K562 (cell line): ENCODE results near the gene NRIP2. TPM values are rescaled to one million over a fixed set of nuclear protein-coding genes. Genes with fewer than 3 reads are reported as not detected.

Source experiments
- ATF4 ChIP-seq: fragments of 450-650 bp; formaldehyde crosslinking; IDR thresholded peaks from 2 replicates; pipeline ENCODE4 v1.4.0; 2022; ENCODE audit warnings: mild to moderate bottlenecking, moderate library complexity
- BRF1 ChIP-seq: IDR thresholded peaks from 3 replicates; pipeline ENCODE4 v1.6.1; 2011; ENCODE audit warnings: borderline replicate concordance, mild to moderate bottlenecking; ENCODE audit not compliant: insufficient read length; ENCODE audit errors: extremely low read depth
- CC2D1A ChIP-seq: fragments of 450-650 bp; IDR thresholded peaks from 2 replicates; pipeline ENCODE4 v1.6.1; 2017; ENCODE audit warnings: mild to moderate bottlenecking
- DEAF1 ChIP-seq: fragments of 450-650 bp; formaldehyde crosslinking; IDR thresholded peaks from 2 replicates; pipeline ENCODE4 v1.4.0; 2020; ENCODE audit warnings: mild to moderate bottlenecking, moderate library complexity
- FOS ChIP-seq: IDR thresholded peaks from 3 replicates; pipeline ENCODE4 v1.6.1; 2011; ENCODE audit not compliant: insufficient read length; ENCODE audit errors: extremely low read depth
- GTF2F1 ChIP-seq: IDR thresholded peaks from 2 replicates; pipeline ENCODE4 v1.6.1; 2011; ENCODE audit warnings: low read depth, low read length, improper control_type of control experiment
- HDAC6 ChIP-seq: IDR thresholded peaks from 2 replicates; pipeline ENCODE4 v1.6.1; 2012; ENCODE audit warnings: low read depth, mild to moderate bottlenecking, control low read depth, inconsistent platforms, low read length, moderate library complexity
- HLTF ChIP-seq: fragments of 450-650 bp; IDR thresholded peaks from 2 replicates; pipeline ENCODE4 v1.6.1; 2016
- LARP7 ChIP-seq: fragments of 450-650 bp; IDR thresholded peaks from 2 replicates; pipeline ENCODE4 v1.6.1; 2016
- MTF1 ChIP-seq: fragments of 250-450 bp; sonication (Bioruptor Pico); IDR thresholded peaks from 2 replicates; pipeline ENCODE4 v1.9.0; 2021; ENCODE audit warnings: moderate library complexity, mild to moderate bottlenecking, inconsistent platforms, borderline replicate concordance
- NONO ChIP-seq, 2 experiments: fragments of 200-400 bp in 1 of 2; fragments of 450-650 bp in 1 of 2; formaldehyde crosslinking in 1 of 2; IDR thresholded peaks; 2 replicates each; pipeline ENCODE4 v1.6.1; 2017; ENCODE audit warnings: low read depth in 2 of 2, mild to moderate bottlenecking in 2 of 2, moderate library complexity in 2 of 2, low read length in 1 of 2
- SFPQ ChIP-seq: fragments of 200-400 bp; formaldehyde crosslinking; IDR thresholded peaks from 2 replicates; pipeline ENCODE4 v1.6.1; 2017; ENCODE audit warnings: mild to moderate bottlenecking, low read depth, low read length, moderate library complexity
- SIX5 ChIP-seq, 2 experiments: IDR thresholded peaks; 2 replicates each; pipeline ENCODE4 v1.6.1; 2011; ENCODE audit warnings: low read length in 2 of 2, borderline replicate concordance in 1 of 2, low read depth in 1 of 2, mild to moderate bottlenecking in 1 of 2, moderate library complexity in 1 of 2; ENCODE audit not compliant: insufficient read depth in 1 of 2
- SOX6 ChIP-seq: fragments of 450-650 bp; IDR thresholded peaks from 2 replicates; pipeline ENCODE4 v1.6.1; 2014; ENCODE audit warnings: mild to moderate bottlenecking
- TBL1XR1 ChIP-seq, 2 experiments: IDR thresholded peaks; 2 replicates each; pipeline ENCODE4 v1.6.1; 2012; ENCODE audit warnings: improper control_type of control experiment in 2 of 2, low read length in 2 of 2, mild to moderate bottlenecking in 1 of 2
- TCF15 ChIP-seq: fragments of 250-450 bp; sonication (Bioruptor Pico); IDR thresholded peaks from 2 replicates; pipeline ENCODE4 v1.8.0; 2022; ENCODE audit warnings: moderate library complexity, mild to moderate bottlenecking, inconsistent platforms
- WHSC1 ChIP-seq: IDR thresholded peaks from one replicate; pipeline ENCODE4 v1.6.1; 2012; ENCODE audit warnings: low read length, control low read depth, inconsistent platforms
- ZNF507 ChIP-seq: conservative IDR thresholded peaks from 2 replicates; pipeline ENCODE4 v1.6.1; 2017; ENCODE audit warnings: missing genetic modification characterization, missing compliant biosample characterization
- ZNF586 ChIP-seq: fragments of 450-650 bp; formaldehyde crosslinking; conservative IDR thresholded peaks from 2 replicates; pipeline ENCODE4 v1.4.0; 2020; ENCODE audit warnings: mild to moderate bottlenecking, moderate library complexity
- ZNF644 ChIP-seq: fragments of 200-800 bp; sonication (Bioruptor generic); IDR thresholded peaks from 2 replicates; pipeline ENCODE4 v1.6.1; 2016; ENCODE audit warnings: low read depth, missing genetic modification characterization, missing compliant biosample characterization
- polyA plus RNA-seq, 8 experiments: library from polyadenylated mRNA; depleted of rRNA in 4 of 8; stranded (reverse) in 5 of 8; unstranded in 3 of 8; fragments of >200 nt; fragmentation: Nextera tagmentation in 2 of 8; fragmentation: Illumina TruSeq in 1 of 8; extraction: Ambion mirVana in 2 of 8; extraction: Trizol in 1 of 8; gene quantifications; 2 replicates each; pipeline versions ENCODE4 v1.2.1 to v1.2.3, GENCODE V29; 2011 to 2014; ENCODE audit warnings: inconsistent platforms in 1 of 8, missing spikeins in 1 of 8
- total RNA-seq, 7 experiments: library from RNA; depleted of rRNA in 6 of 7; stranded (reverse); fragments of >200 nt in 6 of 7; fragmentation: Illumina TruSeq in 2 of 7; extraction: Trizol in 2 of 7; gene quantifications; 2 replicates each; pipeline versions ENCODE4 v1.2.1 to v1.2.3, GENCODE V29; 2011 to 2021; ENCODE audit warnings: low replicate concordance in 1 of 7
- TF ChIP-seq, protein P1 (sequence below): IDR thresholded peaks from 2 replicates; pipeline ENCODE4 v1.6.1; 2014; ENCODE audit warnings: antibody characterized with exemption

The NRIP2 gene
- total and polyA plus RNA-seq, 9 of the 15 experiments (the other 6 are each of a cell fraction or from before 2014, with no cell fraction given), result 0.07 to 0.10 TPM; not detected in 7

GRCh38 chr12:2812290-2813213, 22.3 kb downstream of the NRIP2 start, which contains the start of gene ITFG2 (continued):
- no peak for TF ChIP-seq NONO (IDR thresholded peaks at IDR 0.05; ENCODE audit: low read depth in 2 of 2, low read length in 1 of 2)
- TF ChIP-seq, protein P1, sequence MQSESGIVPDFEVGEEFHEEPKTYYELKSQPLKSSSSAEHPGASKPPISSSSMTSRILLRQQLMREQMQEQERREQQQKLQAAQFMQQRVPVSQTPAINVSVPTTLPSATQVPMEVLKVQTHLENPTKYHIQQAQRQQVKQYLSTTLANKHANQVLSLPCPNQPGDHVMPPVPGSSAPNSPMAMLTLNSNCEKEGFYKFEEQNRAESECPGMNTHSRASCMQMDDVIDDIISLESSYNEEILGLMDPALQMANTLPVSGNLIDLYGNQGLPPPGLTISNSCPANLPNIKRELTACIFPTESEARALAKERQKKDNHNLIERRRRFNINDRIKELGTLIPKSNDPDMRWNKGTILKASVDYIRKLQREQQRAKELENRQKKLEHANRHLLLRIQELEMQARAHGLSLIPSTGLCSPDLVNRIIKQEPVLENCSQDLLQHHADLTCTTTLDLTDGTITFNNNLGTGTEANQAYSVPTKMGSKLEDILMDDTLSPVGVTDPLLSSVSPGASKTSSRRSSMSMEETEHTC, result no peak
- TF ChIP-seq GTF2F1, result peak; percentile 27; the same call in 1 of the 2 replicates
- TF ChIP-seq TBL1XR1 (IDR thresholded peaks at IDR 0.05; ENCODE audit: low read length in 2 of 2), result no peak
- no peak for TF ChIP-seq SIX5 (IDR thresholded peaks at IDR 0.05; ENCODE audit: borderline replicate concordance in 1 of 2, insufficient read depth in 1 of 2, low read depth in 1 of 2, low read length in 2 of 2)
- no peak for TF ChIP-seq HDAC6
- no peak for TF ChIP-seq LARP7
- TF ChIP-seq SFPQ, result no peak
- peak; percentile 42 for TF ChIP-seq FOS
- no peak for TF ChIP-seq WHSC1
- no peak for TF ChIP-seq BRF1
- TF ChIP-seq DEAF1 (CRISPR knock-in tag), result no peak
- no peak for TF ChIP-seq ZNF507
- peak; percentile 68; the same call in 1 of the 2 replicates for TF ChIP-seq HLTF
- TF ChIP-seq ZNF644 (tag), result no peak
- TF ChIP-seq ATF4 (CRISPR knock-in tag), result no peak
- TF ChIP-seq SOX6, result peak; percentile 33; the same call in 1 of the 2 replicates
- TF ChIP-seq CC2D1A, result no peak
- no peak for TF ChIP-seq TCF15 (CRISPR knock-in tag)
- TF ChIP-seq MTF1 (CRISPR knock-in tag), result no peak
- no peak for TF ChIP-seq ZNF586 (CRISPR knock-in tag)
